HG02571 (cell line): ENCODE results near the gene MIGA1.

Experiments used
- ATAC-seq: cut with Tn5 transposase; IDR thresholded peaks from one replicate; pipeline ENCODE4 v1.9.1; 2021; ENCODE audit warnings: mild to moderate bottlenecking, moderate library complexity; ENCODE audit not compliant: unreplicated experiment

Gene MIGA1

GRCh38 chr1:77846966-77847365 lies 67.5 kb downstream of the MIGA1 start:
- ATAC-seq: no peak

- no peak for ATAC-seq
Observed at GRCh38 chr1:77847621-77848080, 68.2 kb downstream of the MIGA1 start.

GRCh38 chr1:77850082-77850481 lies 70.6 kb downstream of the MIGA1 start:
- ATAC-seq: no peak

- ATAC-seq: no peak
Observed at GRCh38 chr1:77857552-77857951, 78.1 kb downstream of the MIGA1 start.

GRCh38 chr1:77858725-77859124 lies 79.3 kb downstream of the MIGA1 start:
- ATAC-seq: no peak

GRCh38 chr1:77859248-77859647 lies 79.8 kb downstream of the MIGA1 start:
- ATAC-seq: no peak

- ATAC-seq: no peak
Observed at GRCh38 chr1:77866296-77866695, 86.8 kb downstream of the MIGA1 start.

GRCh38 chr1:77872645-77873044 lies 93.2 kb downstream of the MIGA1 start:
- no peak for ATAC-seq

- ATAC-seq: no peak
Observed at GRCh38 chr1:77873461-77873860, 94.0 kb downstream of the MIGA1 start.

GRCh38 chr1:77874804-77875445 lies 95.5 kb downstream of the MIGA1 start:
- no peak for ATAC-seq

- no peak for ATAC-seq
Observed at GRCh38 chr1:77876884-77877283, 97.4 kb downstream of the MIGA1 start.

GRCh38 chr1:77881061-77881460 lies 101.6 kb downstream of the MIGA1 start:
- no peak for ATAC-seq

- no peak for ATAC-seq
Observed at GRCh38 chr1:77882411-77882810, 103.0 kb downstream of the MIGA1 start.

- ATAC-seq: peak; percentile 12
Observed at GRCh38 chr1:77888081-77888780, 108.8 kb downstream of the MIGA1 start, which contains the start of gene NEXN. NEXN (plus strand) TSS chr1:77888624; CDS start chr1:77916107, 27,483 bp downstream.

GRCh38 chr1:77888781-77889642 lies 109.6 kb downstream of the MIGA1 start:
- ATAC-seq: peak; percentile 60

GRCh38 chr1:77889671-77890070 lies 110.2 kb downstream of the MIGA1 start:
- ATAC-seq: no peak

GRCh38 chr1:77891200-77891599 lies 111.8 kb downstream of the MIGA1 start:
- ATAC-seq: no peak

GRCh38 chr1:77899647-77900320 lies 120.3 kb downstream of the MIGA1 start:
- no peak for ATAC-seq

- no peak for ATAC-seq
Observed at GRCh38 chr1:77900687-77901293, 121.3 kb downstream of the MIGA1 start.

- no peak for ATAC-seq
Observed at GRCh38 chr1:77905603-77906002, 126.2 kb downstream of the MIGA1 start.
